ENCODE results near the gene TARBP1. TPM values are rescaled to one million over a fixed set of nuclear protein-coding genes. Genes with fewer than 3 reads are reported as not detected.

TARBP1 gene
- total and polyA plus RNA-seq, 2 of the 13 experiments (the other 11 are each of a cell fraction or from before 2014, with no cell fraction given), result 37.7 to 67.0 TPM

DNA sequence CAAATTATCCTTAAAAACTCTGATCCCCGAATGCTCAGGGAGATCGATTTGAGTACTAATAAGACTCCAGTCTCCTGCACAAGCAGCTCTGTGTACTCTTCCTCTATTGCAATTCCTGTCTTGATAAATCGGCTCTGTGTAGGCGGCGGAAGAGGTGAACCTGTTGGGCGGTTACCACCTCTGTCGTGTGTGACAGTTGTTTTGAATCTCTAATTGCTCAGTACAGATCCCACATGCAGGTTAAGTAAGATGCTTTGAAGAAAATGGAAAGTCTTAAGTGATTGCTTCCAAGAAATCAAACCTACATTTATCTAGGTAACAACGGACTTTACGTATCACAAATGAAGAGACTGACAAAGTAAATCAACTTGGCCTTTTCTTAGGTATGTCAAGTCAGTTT, 70.2 kb downstream of the TARBP1 start (continued):
- TF ChIP-seq, protein P1, sequence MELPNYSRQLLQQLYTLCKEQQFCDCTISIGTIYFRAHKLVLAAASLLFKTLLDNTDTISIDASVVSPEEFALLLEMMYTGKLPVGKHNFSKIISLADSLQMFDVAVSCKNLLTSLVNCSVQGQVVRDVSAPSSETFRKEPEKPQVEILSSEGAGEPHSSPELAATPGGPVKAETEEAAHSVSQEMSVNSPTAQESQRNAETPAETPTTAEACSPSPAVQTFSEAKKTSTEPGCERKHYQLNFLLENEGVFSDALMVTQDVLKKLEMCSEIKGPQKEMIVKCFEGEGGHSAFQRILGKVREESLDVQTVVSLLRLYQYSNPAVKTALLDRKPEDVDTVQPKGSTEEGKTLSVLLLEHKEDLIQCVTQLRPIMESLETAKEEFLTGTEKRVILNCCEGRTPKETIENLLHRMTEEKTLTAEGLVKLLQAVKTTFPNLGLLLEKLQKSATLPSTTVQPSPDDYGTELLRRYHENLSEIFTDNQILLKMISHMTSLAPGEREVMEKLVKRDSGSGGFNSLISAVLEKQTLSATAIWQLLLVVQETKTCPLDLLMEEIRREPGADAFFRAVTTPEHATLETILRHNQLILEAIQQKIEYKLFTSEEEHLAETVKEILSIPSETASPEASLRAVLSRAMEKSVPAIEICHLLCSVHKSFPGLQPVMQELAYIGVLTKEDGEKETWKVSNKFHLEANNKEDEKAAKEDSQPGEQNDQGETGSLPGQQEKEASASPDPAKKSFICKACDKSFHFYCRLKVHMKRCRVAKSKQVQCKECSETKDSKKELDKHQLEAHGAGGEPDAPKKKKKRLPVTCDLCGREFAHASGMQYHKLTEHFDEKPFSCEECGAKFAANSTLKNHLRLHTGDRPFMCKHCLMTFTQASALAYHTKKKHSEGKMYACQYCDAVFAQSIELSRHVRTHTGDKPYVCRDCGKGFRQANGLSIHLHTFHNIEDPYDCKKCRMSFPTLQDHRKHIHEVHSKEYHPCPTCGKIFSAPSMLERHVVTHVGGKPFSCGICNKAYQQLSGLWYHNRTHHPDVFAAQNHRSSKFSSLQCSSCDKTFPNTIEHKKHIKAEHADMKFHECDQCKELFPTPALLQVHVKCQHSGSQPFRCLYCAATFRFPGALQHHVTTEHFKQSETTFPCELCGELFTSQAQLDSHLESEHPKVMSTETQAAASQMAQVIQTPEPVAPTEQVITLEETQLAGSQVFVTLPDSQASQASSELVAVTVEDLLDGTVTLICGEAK (IDR thresholded peaks at IDR 0.05), result no peak
- TF ChIP-seq, protein P1 (CRISPR knock-in tag; IDR thresholded peaks at IDR 0.05), result no peak

DNA sequence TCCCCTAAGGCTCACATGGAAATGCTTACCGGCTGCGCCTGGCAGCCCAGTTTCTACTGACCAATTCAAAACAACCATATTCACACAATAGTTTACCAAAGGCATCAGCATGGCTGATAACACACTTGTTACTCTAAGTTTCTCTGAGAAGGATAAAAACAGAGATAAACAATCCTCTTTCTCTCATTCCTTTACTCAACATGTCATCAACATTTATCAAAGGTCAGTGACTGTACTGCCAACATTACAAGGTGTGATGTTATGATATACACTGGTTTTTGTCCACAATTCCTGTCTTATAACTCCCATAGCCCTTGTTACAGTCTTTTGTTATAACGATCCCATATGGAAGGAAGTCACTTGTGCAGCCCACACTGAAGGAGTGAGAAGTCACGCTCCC, 72.1 kb downstream of the TARBP1 start:
- Histone ChIP-seq H3K27ac (ENCODE audit: extremely low read length, insufficient read depth, low read length) (no peak overlapping the region), H3K9me3 (ENCODE audit: low read length) (no peaks in the 10 kb centered on the region), H3K4me2 (ENCODE audit: low read depth, low read length) (no peak overlapping the region), H3K79me2 (ENCODE audit: insufficient read depth, low read length) (no peaks in the 10 kb centered on the region), H3K27me3 (ENCODE audit: control insufficient read depth in 1 of 2, insufficient read depth in 2 of 2, low read length in 2 of 2) (no peaks in the 10 kb centered on the region; a peak in 1 of 5 replicates), H3K4me3 (replicated peaks in 1 of 3; ENCODE audit: insufficient read depth in 1 of 3, low read depth in 2 of 3, low read length in 3 of 3) (no peak overlapping the region), H3K4me1 (ENCODE audit: insufficient read depth, low read length) (peaks cover 4% of the 10 kb centered on the region; the same call in 1 of the 2 replicates), H4K20me1 (ENCODE audit: insufficient read depth, low read length) (no peaks in the 10 kb centered on the region; the same call in 1 of the 2 replicates), H2AFZ (ENCODE audit: low read length) (no peak overlapping the region), H3K36me3 (replicated peaks in 1 of 2; ENCODE audit: control insufficient read depth in 1 of 2, insufficient read depth in 2 of 2, low read length in 2 of 2) (peaks cover 3 to 29% of the 10 kb centered on the region in 2 experiments; a peak in 4 of 5 replicates), H3K9ac (ENCODE audit: insufficient read depth, low read depth, low read length) (no peak overlapping the region)
- intact Hi-C loops (cut with micrococcal nuclease; ENCODE audit: unreplicated experiment), result no loop called here
- 99% methylated on average over 4 of the region's 4 CpGs for WGBS (ENCODE audit: low lambda C conversion rate)
- in situ Hi-C loops (cut with HindIII; ENCODE audit: extremely low pct_ligation_motif_present, low pct_unique_long_range_greater_than_20kb), result no loop called here
- FAIRE-seq, result no peak
- BruUV-seq (replicated peaks), result no TSS peak
- no peak for DNase-seq (ENCODE audit: low spot score)
- no peak for ATAC-seq
- ChIA-PET POLR2A (no interaction called here), CTCF (ENCODE audit: low intra/inter-chr PET ratio, low total read pairs) (no interaction called here)
- TF ChIP-seq ZNF616 (CRISPR knock-in tag; IDR thresholded peaks at IDR 0.05; ENCODE audit: low read depth) (no peak), ZNF678 (CRISPR knock-in tag; IDR thresholded peaks at IDR 0.05) (no peak), GABPB1 (CRISPR knock-in tag; IDR thresholded peaks at IDR 0.05) (no peak), ZNF143 (CRISPR knock-in tag; IDR thresholded peaks at IDR 0.05) (no peak), RAD51 (IDR thresholded peaks at IDR 0.05; ENCODE audit: borderline replicate concordance) (no peak), ZFAT (CRISPR knock-in tag; conservative IDR thresholded peaks at IDR 0.05) (no peak), HOXA3 (CRISPR knock-in tag; IDR thresholded peaks at IDR 0.05) (no peak), PAX8 (CRISPR knock-in tag; IDR thresholded peaks at IDR 0.05; ENCODE audit: borderline replicate concordance) (no peak), ZKSCAN5 (CRISPR knock-in tag; IDR thresholded peaks at IDR 0.05) (no peak)
- TF ChIP-seq, protein P2, sequence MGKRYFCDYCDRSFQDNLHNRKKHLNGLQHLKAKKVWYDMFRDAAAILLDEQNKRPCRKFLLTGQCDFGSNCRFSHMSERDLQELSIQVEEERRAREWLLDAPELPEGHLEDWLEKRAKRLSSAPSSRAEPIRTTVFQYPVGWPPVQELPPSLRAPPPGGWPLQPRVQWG (CRISPR knock-in tag; IDR thresholded peaks at IDR 0.05; ENCODE audit: borderline replicate concordance, low read depth), result no peak
- TF ChIP-seq, protein P3, sequence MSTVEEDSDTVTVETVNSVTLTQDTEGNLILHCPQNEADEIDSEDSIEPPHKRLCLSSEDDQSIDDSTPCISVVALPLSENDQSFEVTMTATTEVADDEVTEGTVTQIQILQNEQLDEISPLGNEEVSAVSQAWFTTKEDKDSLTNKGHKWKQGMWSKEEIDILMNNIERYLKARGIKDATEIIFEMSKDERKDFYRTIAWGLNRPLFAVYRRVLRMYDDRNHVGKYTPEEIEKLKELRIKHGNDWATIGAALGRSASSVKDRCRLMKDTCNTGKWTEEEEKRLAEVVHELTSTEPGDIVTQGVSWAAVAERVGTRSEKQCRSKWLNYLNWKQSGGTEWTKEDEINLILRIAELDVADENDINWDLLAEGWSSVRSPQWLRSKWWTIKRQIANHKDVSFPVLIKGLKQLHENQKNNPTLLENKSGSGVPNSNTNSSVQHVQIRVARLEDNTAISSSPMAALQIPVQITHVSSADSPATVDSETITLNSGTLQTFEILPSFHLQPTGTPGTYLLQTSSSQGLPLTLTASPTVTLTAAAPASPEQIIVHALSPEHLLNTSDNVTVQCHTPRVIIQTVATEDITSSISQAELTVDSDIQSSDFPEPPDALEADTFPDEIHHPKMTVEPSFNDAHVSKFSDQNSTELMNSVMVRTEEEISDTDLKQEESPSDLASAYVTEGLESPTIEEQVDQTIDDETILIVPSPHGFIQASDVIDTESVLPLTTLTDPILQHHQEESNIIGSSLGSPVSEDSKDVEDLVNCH (CRISPR knock-in tag; IDR thresholded peaks at IDR 0.05), result no peak
